Measurements from ENCODE around the gene LACTBL1.
"Not testable (repeated sequence)": the region's sequence is repeated elsewhere in the genome, so short reads cannot be mapped to it uniquely, and the experiment has no call there.

GRCh38 chr1:22980471-22980790 lies 7.8 kb upstream of the LACTBL1 start:
- TF ChIP-seq POLR2AphosphoS5 (IDR thresholded peaks at IDR 0.05; ENCODE audit: borderline replicate concordance, low read depth, low read length); EZH2 (IDR thresholded peaks at IDR 0.05); FOXP2 (optimal IDR thresholded peaks at IDR 0.05; ENCODE audit: control extremely low read depth, extremely low read length, insufficient read depth): not testable (repeated sequence)
